HG03159 (cell line): ENCODE measurements around the gene HILPDA.
"Not testable (repeated sequence)": the region's sequence is repeated elsewhere in the genome, so short reads cannot be mapped to it uniquely, and the experiment has no call there.

Experiments used
- ATAC-seq: cut with Tn5 transposase; IDR thresholded peaks from one replicate; pipeline ENCODE4 v1.9.1; 2021; ENCODE audit warnings: mild to moderate bottlenecking, moderate library complexity; ENCODE audit not compliant: unreplicated experiment

The HILPDA gene

GRCh38 chr7:128431221-128431620 is 24.5 kb upstream of the HILPDA start:
- no peak for ATAC-seq

GRCh38 chr7:128431754-128432153 is 23.9 kb upstream of the HILPDA start:
- ATAC-seq = no peak

GRCh38 chr7:128434413-128435326 is 21.0 kb upstream of the HILPDA start:
- no peak for ATAC-seq

GRCh38 chr7:128435327-128435686 is 20.4 kb upstream of the HILPDA start:
- ATAC-seq = no peak

GRCh38 chr7:128437426-128438332 is 18.0 kb upstream of the HILPDA start:
- ATAC-seq = peak; percentile 88

GRCh38 chr7:128442356-128442755 is 13.3 kb upstream of the HILPDA start:
- no peak for ATAC-seq

GRCh38 chr7:128443831-128444600 is 11.7 kb upstream of the HILPDA start:
- no peak for ATAC-seq

- ATAC-seq = no peak
These were observed 9.4 kb upstream of the HILPDA start for GRCh38 chr7:128446306-128446705.

GRCh38 chr7:128447941-128448564 is 7.6 kb upstream of the HILPDA start:
- no peak for ATAC-seq

- no peak for ATAC-seq
These were observed 6.9 kb upstream of the HILPDA start for GRCh38 chr7:128448751-128449302.

- no peak for ATAC-seq
These were observed 5.3 kb upstream of the HILPDA start for GRCh38 chr7:128450409-128450808.

GRCh38 chr7:128450913-128451312 is 4.8 kb upstream of the HILPDA start:
- no peak for ATAC-seq

GRCh38 chr7:128452552-128452951 is 3.1 kb upstream of the HILPDA start:
- ATAC-seq = no peak

GRCh38 chr7:128453836-128454804 is 1.6 kb upstream of the HILPDA start:
- ATAC-seq = no peak

GRCh38 chr7:128454808-128455542 is 703 bp upstream of the HILPDA start:
- no peak for ATAC-seq

GRCh38 chr7:128456255-128456725 is 612 bp downstream of the HILPDA start:
- ATAC-seq = peak; percentile 8

- ATAC-seq = not testable (repeated sequence)
These were observed 1.7 kb downstream of the HILPDA start for GRCh38 chr7:128457385-128457784.

GRCh38 chr7:128458956-128459355 is 3.3 kb downstream of the HILPDA start:
- ATAC-seq = peak; percentile 32
